Right cardiac atrium (tissue), 5 donors: Measurements from ENCODE around the gene VAMP1. TPM values are rescaled to one million over a fixed set of nuclear protein-coding genes. Genes with fewer than 3 reads are reported as not detected.
"Not testable (repeated sequence)": the region's sequence is repeated elsewhere in the genome, so short reads cannot be mapped to it uniquely, and the experiment has no call there.

ENCODE experiments used
- ATAC-seq, 2 donors: fragments of 200-7000 bp; cut with Tn5 transposase; one replicate each; pipeline versions ENCODE4 v1.8.0 to v1.9.1; 2020; ENCODE audit warnings: moderate library complexity in 2 of 2, mild to moderate bottlenecking in 1 of 2
- DNase-seq, 3 donors: peaks; one replicate each; pipeline ENCODE4 v3.0.0-alpha.2; 2020
- H3K27ac ChIP-seq: one replicate; pipeline ENCODE4 v1.5.1; 2013; ENCODE audit warnings: mild to moderate bottlenecking, low read length, control low read depth, moderate library complexity
- H3K27me3 ChIP-seq: one replicate; pipeline ENCODE4 v1.6.1; 2013; ENCODE audit not compliant: control insufficient read depth, insufficient read depth
- H3K4me1 ChIP-seq: one replicate; pipeline ENCODE4 v1.6.1; 2013; ENCODE audit warnings: low read length; ENCODE audit not compliant: control insufficient read depth, insufficient read depth
- H3K4me3 ChIP-seq: one replicate; pipeline ENCODE4 v1.5.1; 2013; ENCODE audit warnings: low read length, control low read depth
- H3K9me3 ChIP-seq: one replicate; pipeline ENCODE4 v1.6.1; 2013; ENCODE audit warnings: low read length; ENCODE audit not compliant: control insufficient read depth
- WGBS: extraction: QIAGEN DNeasy Blood & Tissue Kit; methylation state at CpG from one replicate; pipeline ENCODE4 v1.1.7; 2013; 5-methylcytosine and 5-hydroxymethylcytosine counted together
- intact Hi-C, 4 donors: fragments of 100-400 bp; cut with DNase I; formaldehyde crosslinking; loops; one replicate each; pipeline versions ENCODE4 v1.11.0 to v1.14.0; 2022 to 2023
- polyA plus RNA-seq: library from polyadenylated mRNA; stranded (reverse); fragments of 200-250 nt; gene quantifications from one replicate; pipeline ENCODE4 v1.2.3, GENCODE V29; 2013
- total RNA-seq, 4 donors: library from RNA; stranded (reverse); fragmentation: NEBNext Ultra II Directional; extraction: Animal tissue kit (Norgen Biotek cat#: 25700); gene quantifications; one replicate each; pipeline ENCODE4 v1.2.1, GENCODE V29; 2021
- donor health status: healthy with polysubstance abuse.
- donor health status: DM: no; HTN: yes; CAD: no.
- donor health status: DM: no; HTN: no; CAD: no.
- donor health status: DM: no; HTN: yes; CAD: no; lungs with severe emphysema.
- donor health status: DM: yes; HTN: yes; CAD: no.

Gene VAMP1
- total and polyA plus RNA-seq, 5 donors, result 3.6 to 9.0 (median 5.8) TPM

GRCh38 chr12:6435961-6436715 is 34.3 kb downstream of the VAMP1 start:
- Histone ChIP-seq H3K9me3 (no peaks in the 10 kb centered on the region), H3K27ac (no peak overlapping the region), H3K4me3 (no peak overlapping the region), H3K4me1 (no peaks in the 10 kb centered on the region), H3K27me3 (no peaks in the 10 kb centered on the region)
- WGBS, result 91% methylated on average over 13 of the region's 13 CpGs
- ATAC-seq (no peak), DNase-seq (no peak)
- intact Hi-C loops, result no loop called here

GRCh38 chr12:6434205-6435140 is 36.0 kb downstream of the VAMP1 start:
- DNase-seq, result no peak
- 82% methylated on average over 17 of the region's 17 CpGs for WGBS
- H3K9me3 ChIP-seq, result no peaks in the 10 kb centered on the region
- no peak overlapping the region for H3K27ac ChIP-seq
- peaks cover 3% of the 10 kb centered on the region for H3K4me1 ChIP-seq
- H3K4me3 ChIP-seq, result no peak overlapping the region
- no peak for ATAC-seq
- H3K27me3 ChIP-seq, result no peaks in the 10 kb centered on the region
- intact Hi-C loops, result no loop called here

GRCh38 chr12:6432991-6433390 is 37.5 kb downstream of the VAMP1 start:
- ATAC-seq (no peak), DNase-seq (no peak)
- no peaks in the 10 kb centered on the region for H3K27me3 ChIP-seq
- no peak overlapping the region for H3K4me3 ChIP-seq
- 81% methylated on average over 5 of the region's 5 CpGs for WGBS
- intact Hi-C loops, result no loop called here
- H3K4me1 ChIP-seq, result peaks cover 3% of the 10 kb centered on the region
- no peaks in the 10 kb centered on the region for H3K9me3 ChIP-seq
- no peak overlapping the region for H3K27ac ChIP-seq

- 18% methylated on average over 19 of the region's 19 CpGs for WGBS
- Histone ChIP-seq H3K27ac (peak overlapping the region; percentile 97), H3K27me3 (no peaks in the 10 kb centered on the region), H3K4me3 (peak overlapping the region; percentile 40), H3K9me3 (no peaks in the 10 kb centered on the region), H3K4me1 (peaks cover 3% of the 10 kb centered on the region)
- DNase-seq (peak; percentile 89 to 95 (median 94)), ATAC-seq (peak; percentile 93 to 97)
- intact Hi-C loops, result no loop called here
These were observed 40.1 kb downstream of the VAMP1 start for GRCh38 chr12:6430124-6430989.

GRCh38 chr12:6428326-6428725 is 42.2 kb downstream of the VAMP1 start:
- intact Hi-C loops, result loop anchor here in 2 of 4 donors (5.0 kb wide), 1 partner anchor 34 kb away; no protein-coding TSS in a partner anchor
- WGBS, result 82% methylated on average over 3 of the region's 3 CpGs
- no peak for ATAC-seq

GRCh38 chr12:6427796-6428195 is 42.7 kb downstream of the VAMP1 start:
- intact Hi-C loops, result loop anchor here in 2 of 4 donors (5.0 kb wide), 1 partner anchor 35 kb away; no protein-coding TSS in a partner anchor
- not testable (repeated sequence) for H3K4me1 ChIP-seq, H3K9me3 ChIP-seq, H3K27ac ChIP-seq, DNase-seq, ATAC-seq, H3K27me3 ChIP-seq, H3K4me3 ChIP-seq
- WGBS, result 95% methylated on average over 10 of the region's 10 CpGs

More at GRCh38 chr12:6428326-6428725, 42.2 kb downstream of the VAMP1 start:
- Histone ChIP-seq H3K27ac (no peak overlapping the region), H3K9me3 (no peaks in the 10 kb centered on the region), H3K4me1 (peaks cover 5% of the 10 kb centered on the region), H3K4me3 (no peak overlapping the region), H3K27me3 (no peaks in the 10 kb centered on the region)
- no peak for DNase-seq

- WGBS, result 80% methylated on average over 14 of the region's 14 CpGs
- no peak overlapping the region for H3K27ac ChIP-seq
- no peaks in the 10 kb centered on the region for H3K27me3 ChIP-seq
- H3K4me1 ChIP-seq, result peaks cover 5% of the 10 kb centered on the region
- intact Hi-C loops, result loop anchor here in 2 of 4 donors (5.0 kb wide), 1 partner anchor 35 kb away; no protein-coding TSS in a partner anchor
- ATAC-seq (no peak), DNase-seq (no peak)
- H3K4me3 ChIP-seq, result no peak overlapping the region
- H3K9me3 ChIP-seq, result no peaks in the 10 kb centered on the region
These were observed 43.4 kb downstream of the VAMP1 start for GRCh38 chr12:6426882-6427671.

GRCh38 chr12:6425590-6426531 is 44.6 kb downstream of the VAMP1 start:
- Histone ChIP-seq H3K27ac (no peak overlapping the region), H3K27me3 (no peaks in the 10 kb centered on the region), H3K4me3 (no peak overlapping the region), H3K9me3 (no peaks in the 10 kb centered on the region), H3K4me1 (peaks cover 5% of the 10 kb centered on the region)
- ATAC-seq, result no peak
- intact Hi-C loops, result loop anchor here in 2 of 4 donors (5.0 kb wide), 1 partner anchor 36 kb away; no protein-coding TSS in a partner anchor
- WGBS, result 78% methylated on average over 23 of the region's 23 CpGs
- DNase-seq, result peak in 2 of 3 donors; percentile 63 to 67

GRCh38 chr12:6424866-6425265 is 45.6 kb downstream of the VAMP1 start:
- 81% methylated on average over 8 of the region's 8 CpGs for WGBS

More at GRCh38 chr12:6424866-6425265, 45.6 kb downstream of the VAMP1 start:
- Histone ChIP-seq H3K4me1 (peaks cover 2% of the 10 kb centered on the region), H3K9me3 (no peaks in the 10 kb centered on the region), H3K4me3 (no peak overlapping the region), H3K27me3 (no peaks in the 10 kb centered on the region), H3K27ac (no peak overlapping the region)
- intact Hi-C loops, result loop anchor here (5.0 kb wide), 3 partner anchors 37 to 112 kb away; no protein-coding TSS in a partner anchor
- DNase-seq (no peak), ATAC-seq (no peak)
